ENCODE results near the gene TLE1. TPM values are rescaled to one million over a fixed set of nuclear protein-coding genes. Genes with fewer than 3 reads are reported as not detected.

TLE1 gene
- total RNA-seq, 1 experiment from 2014 or later = 17.3 TPM

DNA sequence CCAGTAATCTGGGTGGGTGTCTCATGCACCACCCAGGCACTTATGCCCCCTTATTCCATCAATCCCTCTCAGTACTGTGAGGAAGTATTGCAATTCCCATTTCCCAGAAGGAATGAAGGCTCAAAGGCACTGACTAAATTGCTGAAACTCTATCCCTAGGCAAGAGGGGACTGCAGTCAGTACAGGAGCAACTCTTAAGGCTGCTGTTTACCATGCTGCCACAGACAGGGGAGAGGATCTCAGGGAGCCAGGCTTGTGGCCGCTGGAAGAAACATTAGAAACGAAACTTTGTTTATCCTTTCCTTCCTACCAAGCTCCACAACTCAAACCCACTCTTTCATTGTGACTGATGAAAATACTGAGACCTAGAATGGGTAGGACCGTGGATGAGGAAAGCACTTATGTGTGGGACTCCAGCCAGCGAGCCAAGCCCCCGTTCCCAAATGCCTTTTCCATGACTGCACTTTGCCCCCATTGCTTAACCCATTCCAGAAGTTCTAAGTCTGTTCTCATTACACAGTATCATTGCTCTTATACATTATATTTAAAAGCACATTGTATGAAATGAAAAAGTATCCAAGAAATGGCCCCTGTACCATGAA lies 54.3 kb downstream of the TLE1 start:
- Histone ChIP-seq H4K20me1 (ENCODE audit: insufficient read depth) (no peaks in the 10 kb centered on the region), H3K27me3 (ENCODE audit: insufficient read depth, low read length) (no peaks in the 10 kb centered on the region), H3K9me3 (ENCODE audit: control insufficient read depth in 1 of 2, insufficient read depth in 1 of 2, low read depth in 1 of 2, low read length in 2 of 2) (no peaks in the 10 kb centered on the region), H3K4me1 (ENCODE audit: control insufficient read depth in 1 of 2, insufficient read depth in 2 of 2, low read length in 2 of 2) (no peaks in the 10 kb centered on the region), H3K9ac (ENCODE audit: low read length) (no peak overlapping the region), H3K27ac (ENCODE audit: low read depth, low read length) (no peak overlapping the region), H2AFZ (ENCODE audit: low read depth, low read length, poor library complexity, severe bottlenecking) (no peak overlapping the region), H3K79me2 (ENCODE audit: insufficient read depth, low read length) (no peaks in the 10 kb centered on the region), H3K36me3 (ENCODE audit: control insufficient read depth in 1 of 2, insufficient read depth in 2 of 2, low read length in 2 of 2) (peaks cover 0 to 5% of the 10 kb centered on the region in 2 experiments; a peak in 1 of 4 replicates), H3K4me3 (replicated peaks in 1 of 2; ENCODE audit: low read depth in 1 of 2, low read length in 2 of 2) (no peak overlapping the region), H3K4me2 (ENCODE audit: low read length) (no peak overlapping the region), H3K9me2 (ENCODE audit: insufficient read depth) (no peaks in the 10 kb centered on the region)
- TF ChIP-seq SRF (IDR thresholded peaks at IDR 0.05; ENCODE audit: low read depth) (no peak), ZFX (IDR thresholded peaks at IDR 0.05) (no peak), EZH2 (IDR thresholded peaks at IDR 0.05) (no peak), POLR2AphosphoS5 (IDR thresholded peaks at IDR 0.05; ENCODE audit: low read depth, low read length) (no peak), ELF1 (IDR thresholded peaks at IDR 0.05; ENCODE audit: borderline replicate concordance, low read depth) (no peak), RAD21 (IDR thresholded peaks at IDR 0.05; ENCODE audit: low read depth) (no peak), CEBPB (IDR thresholded peaks at IDR 0.05; ENCODE audit: low read depth) (no peak), FOSL1 (IDR thresholded peaks at IDR 0.05; ENCODE audit: low read depth) (no peak), EZH2phosphoT487 (IDR thresholded peaks at IDR 0.05; ENCODE audit: borderline replicate concordance) (no peak), TCF7L2 (IDR thresholded peaks at IDR 0.05; ENCODE audit: borderline replicate concordance, extremely low read depth, insufficient read depth, insufficient read length) (no peak), ZNF274 (IDR thresholded peaks at IDR 0.05; ENCODE audit: low read depth, low read length) (no peak), CBX3 (IDR thresholded peaks at IDR 0.05; ENCODE audit: low read depth) (no peak)
- TF ChIP-seq, protein P1, sequence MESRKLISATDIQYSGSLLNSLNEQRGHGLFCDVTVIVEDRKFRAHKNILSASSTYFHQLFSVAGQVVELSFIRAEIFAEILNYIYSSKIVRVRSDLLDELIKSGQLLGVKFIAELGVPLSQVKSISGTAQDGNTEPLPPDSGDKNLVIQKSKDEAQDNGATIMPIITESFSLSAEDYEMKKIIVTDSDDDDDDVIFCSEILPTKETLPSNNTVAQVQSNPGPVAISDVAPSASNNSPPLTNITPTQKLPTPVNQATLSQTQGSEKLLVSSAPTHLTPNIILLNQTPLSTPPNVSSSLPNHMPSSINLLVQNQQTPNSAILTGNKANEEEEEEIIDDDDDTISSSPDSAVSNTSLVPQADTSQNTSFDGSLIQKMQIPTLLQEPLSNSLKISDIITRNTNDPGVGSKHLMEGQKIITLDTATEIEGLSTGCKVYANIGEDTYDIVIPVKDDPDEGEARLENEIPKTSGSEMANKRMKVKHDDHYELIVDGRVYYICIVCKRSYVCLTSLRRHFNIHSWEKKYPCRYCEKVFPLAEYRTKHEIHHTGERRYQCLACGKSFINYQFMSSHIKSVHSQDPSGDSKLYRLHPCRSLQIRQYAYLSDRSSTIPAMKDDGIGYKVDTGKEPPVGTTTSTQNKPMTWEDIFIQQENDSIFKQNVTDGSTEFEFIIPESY (IDR thresholded peaks at IDR 0.05; ENCODE audit: extremely low read depth, insufficient replicate concordance, low read length) = no peak
- TF ChIP-seq, protein P2, sequence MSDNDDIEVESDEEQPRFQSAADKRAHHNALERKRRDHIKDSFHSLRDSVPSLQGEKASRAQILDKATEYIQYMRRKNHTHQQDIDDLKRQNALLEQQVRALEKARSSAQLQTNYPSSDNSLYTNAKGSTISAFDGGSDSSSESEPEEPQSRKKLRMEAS (IDR thresholded peaks at IDR 0.05) = no peak
- TF ChIP-seq, protein P3, sequence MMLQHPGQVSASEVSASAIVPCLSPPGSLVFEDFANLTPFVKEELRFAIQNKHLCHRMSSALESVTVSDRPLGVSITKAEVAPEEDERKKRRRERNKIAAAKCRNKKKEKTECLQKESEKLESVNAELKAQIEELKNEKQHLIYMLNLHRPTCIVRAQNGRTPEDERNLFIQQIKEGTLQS (IDR thresholded peaks at IDR 0.05) = no peak
- TF ChIP-seq, protein P4, sequence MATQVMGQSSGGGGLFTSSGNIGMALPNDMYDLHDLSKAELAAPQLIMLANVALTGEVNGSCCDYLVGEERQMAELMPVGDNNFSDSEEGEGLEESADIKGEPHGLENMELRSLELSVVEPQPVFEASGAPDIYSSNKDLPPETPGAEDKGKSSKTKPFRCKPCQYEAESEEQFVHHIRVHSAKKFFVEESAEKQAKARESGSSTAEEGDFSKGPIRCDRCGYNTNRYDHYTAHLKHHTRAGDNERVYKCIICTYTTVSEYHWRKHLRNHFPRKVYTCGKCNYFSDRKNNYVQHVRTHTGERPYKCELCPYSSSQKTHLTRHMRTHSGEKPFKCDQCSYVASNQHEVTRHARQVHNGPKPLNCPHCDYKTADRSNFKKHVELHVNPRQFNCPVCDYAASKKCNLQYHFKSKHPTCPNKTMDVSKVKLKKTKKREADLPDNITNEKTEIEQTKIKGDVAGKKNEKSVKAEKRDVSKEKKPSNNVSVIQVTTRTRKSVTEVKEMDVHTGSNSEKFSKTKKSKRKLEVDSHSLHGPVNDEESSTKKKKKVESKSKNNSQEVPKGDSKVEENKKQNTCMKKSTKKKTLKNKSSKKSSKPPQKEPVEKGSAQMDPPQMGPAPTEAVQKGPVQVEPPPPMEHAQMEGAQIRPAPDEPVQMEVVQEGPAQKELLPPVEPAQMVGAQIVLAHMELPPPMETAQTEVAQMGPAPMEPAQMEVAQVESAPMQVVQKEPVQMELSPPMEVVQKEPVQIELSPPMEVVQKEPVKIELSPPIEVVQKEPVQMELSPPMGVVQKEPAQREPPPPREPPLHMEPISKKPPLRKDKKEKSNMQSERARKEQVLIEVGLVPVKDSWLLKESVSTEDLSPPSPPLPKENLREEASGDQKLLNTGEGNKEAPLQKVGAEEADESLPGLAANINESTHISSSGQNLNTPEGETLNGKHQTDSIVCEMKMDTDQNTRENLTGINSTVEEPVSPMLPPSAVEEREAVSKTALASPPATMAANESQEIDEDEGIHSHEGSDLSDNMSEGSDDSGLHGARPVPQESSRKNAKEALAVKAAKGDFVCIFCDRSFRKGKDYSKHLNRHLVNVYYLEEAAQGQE (IDR thresholded peaks at IDR 0.05; ENCODE audit: low read depth) = no peak
- ChIA-PET POLR2A (no interaction called here), CTCF (no interaction called here), RAD21 (ENCODE audit: low non-redundant PET in 1 of 2, low total read pairs in 2 of 2, uncharacterized antibody in 2 of 2, unreplicated experiment in 2 of 2) (no interaction called here)
- no peak for DNase-seq (ENCODE audit: low read depth, low spot score)
- intact Hi-C loops (cut with micrococcal nuclease) = no loop called here
- ATAC-seq = no peak
- no TSS peak for BruUV-seq (replicated peaks)

Data from HCT116 (cell line).